Stimulated activated CD8-positive, alpha-beta memory T cell treated with anti-CD3 and anti-CD28 coated beads, Interleukin-4, amount 100 ng/mL, for 24 hours (primary cell): ENCODE data around the gene CXXC5.

Source experiments
- DNase-seq: peaks from one replicate; pipeline ENCODE4 v3.0.0-alpha.2; 2020; ENCODE audit warnings: low read depth

Gene CXXC5

DNA sequence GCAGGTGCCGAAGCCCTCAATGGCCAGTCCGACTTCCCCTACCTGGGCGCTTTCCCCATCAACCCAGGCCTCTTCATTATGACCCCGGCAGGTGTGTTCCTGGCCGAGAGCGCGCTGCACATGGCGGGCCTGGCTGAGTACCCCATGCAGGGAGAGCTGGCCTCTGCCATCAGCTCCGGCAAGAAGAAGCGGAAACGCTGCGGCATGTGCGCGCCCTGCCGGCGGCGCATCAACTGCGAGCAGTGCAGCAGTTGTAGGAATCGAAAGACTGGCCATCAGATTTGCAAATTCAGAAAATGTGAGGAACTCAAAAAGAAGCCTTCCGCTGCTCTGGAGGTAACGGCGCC, 32.9 kb downstream of the CXXC5 start:
- DNase-seq, result no peak

DNA sequence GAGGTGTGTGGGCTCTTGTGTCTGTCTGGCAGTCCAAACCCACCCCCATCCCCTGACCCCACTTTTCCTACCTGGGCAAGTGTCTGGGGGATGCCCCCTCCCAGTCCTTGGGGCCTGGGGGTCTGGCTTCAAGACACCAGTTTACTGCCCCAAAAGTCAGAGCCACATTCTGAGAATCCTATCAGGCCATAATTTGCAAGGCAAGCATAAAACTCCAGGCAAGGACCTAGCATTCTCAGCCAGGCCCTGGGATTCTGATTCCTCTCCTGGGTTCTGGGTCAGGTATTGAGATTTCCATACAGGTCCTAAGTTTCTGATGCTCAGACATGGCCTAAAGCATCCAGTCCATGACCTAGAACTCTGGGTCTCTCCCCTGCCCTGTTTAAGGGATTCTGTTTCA, 33.3 kb downstream of the CXXC5 start:
- no peak for DNase-seq

DNA sequence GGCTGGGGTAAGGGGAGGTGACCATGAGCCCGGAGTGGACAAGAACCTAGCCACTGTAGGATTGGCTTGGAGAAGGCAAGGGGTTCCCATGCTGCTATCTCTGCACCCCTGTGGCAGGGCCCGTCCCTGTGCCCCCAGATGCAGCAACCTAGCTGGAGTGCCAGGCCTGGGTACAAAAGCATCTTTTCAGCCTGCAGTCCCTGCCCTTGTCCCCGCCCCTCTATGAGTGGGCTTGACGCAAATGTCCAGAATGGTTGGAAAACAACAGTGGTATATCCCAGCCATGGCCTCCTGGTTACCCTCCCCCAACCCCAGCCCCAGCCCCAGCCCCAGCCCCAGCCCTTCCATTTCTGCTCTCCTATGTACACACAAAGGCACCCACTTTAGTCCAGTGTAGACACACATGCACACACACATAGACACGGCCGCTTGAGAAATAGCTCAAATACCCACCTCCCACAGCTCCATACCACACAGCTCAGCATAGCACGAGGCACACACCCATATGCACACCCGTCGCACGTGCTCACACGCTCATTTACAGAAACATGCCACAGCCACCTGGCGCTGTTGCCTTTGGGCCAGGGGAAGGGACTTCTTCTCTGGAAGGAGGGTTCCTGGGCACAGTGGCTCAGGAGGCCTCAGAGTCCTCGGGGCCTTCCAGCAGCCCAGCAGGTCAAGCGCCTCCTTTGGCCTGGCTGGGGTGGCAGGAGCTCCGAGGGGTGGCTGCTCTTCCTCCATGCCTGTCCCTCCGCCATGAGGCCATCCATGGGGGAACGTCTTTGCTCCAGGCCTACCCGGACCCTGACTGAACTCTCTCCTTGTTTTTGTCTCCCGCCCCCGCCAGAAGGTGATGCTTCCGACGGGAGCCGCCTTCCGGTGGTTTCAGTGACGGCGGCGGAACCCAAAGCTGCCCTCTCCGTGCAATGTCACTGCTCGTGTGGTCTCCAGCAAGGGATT, 34.1 kb downstream of the CXXC5 start:
- DNase-seq, result no peak

DNA sequence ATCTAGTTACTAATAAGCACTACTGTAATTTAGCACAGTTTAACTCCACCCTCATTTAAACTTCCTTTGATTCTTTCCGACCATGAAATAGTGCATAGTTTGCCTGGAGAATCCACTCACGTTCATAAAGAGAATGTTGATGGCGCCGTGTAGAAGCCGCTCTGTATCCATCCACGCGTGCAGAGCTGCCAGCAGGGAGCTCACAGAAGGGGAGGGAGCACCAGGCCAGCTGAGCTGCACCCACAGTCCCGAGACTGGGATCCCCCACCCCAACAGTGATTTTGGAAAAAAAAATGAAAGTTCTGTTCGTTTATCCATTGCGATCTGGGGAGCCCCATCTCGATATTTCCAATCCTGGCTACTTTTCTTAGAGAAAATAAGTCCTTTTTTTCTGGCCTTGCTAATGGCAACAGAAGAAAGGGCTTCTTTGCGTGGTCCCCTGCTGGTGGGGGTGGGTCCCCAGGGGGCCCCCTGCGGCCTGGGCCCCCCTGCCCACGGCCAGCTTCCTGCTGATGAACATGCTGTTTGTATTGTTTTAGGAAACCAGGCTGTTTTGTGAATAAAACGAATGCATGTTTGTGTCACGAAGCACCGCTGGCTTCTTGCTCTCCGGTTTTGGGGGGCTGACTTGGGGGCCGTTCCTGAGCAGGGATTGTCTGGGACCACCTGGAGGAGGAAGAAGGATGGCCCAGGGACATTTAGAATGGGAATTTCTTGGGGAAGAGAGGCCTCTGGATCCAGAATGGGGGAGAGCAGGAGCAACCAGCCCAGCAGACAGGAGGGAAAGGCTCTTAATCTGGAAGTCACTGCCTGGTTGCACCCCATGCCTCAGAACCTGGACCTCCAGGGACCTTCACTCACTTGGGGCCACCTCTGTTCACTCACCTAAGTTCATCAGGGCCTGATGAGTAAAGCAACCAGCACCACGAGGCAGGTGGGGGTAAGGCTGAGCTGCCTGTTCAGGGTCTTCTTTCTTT, 35.4 kb downstream of the CXXC5 start:
- DNase-seq, result no peak

DNA sequence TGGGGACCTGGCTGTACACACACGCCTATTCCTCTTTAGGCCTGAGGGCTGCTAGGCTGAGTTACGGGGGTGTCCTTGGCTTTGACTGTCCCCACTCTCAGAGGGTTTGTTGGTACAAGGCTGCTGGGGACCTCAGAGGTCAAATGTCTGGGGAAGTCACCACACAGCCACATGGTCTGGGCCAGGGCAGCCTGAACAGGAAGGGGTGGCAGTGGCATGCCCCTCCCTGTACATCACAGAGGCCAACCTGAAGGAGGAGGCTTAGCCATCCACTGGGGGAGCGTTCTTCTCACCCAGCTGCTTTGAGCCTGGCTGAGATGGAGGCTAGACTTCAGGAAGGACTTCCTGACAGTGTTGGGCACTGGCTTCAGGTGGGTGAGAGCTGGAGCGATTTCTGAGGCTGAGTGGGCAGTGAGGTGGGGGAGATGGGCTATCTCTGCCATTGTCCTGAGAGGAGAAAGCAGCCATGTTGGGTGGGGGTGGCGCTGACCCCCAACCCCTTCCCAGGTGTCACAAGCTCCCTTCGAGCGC, 36.3 kb downstream of the CXXC5 start:
- no peak for DNase-seq

DNA sequence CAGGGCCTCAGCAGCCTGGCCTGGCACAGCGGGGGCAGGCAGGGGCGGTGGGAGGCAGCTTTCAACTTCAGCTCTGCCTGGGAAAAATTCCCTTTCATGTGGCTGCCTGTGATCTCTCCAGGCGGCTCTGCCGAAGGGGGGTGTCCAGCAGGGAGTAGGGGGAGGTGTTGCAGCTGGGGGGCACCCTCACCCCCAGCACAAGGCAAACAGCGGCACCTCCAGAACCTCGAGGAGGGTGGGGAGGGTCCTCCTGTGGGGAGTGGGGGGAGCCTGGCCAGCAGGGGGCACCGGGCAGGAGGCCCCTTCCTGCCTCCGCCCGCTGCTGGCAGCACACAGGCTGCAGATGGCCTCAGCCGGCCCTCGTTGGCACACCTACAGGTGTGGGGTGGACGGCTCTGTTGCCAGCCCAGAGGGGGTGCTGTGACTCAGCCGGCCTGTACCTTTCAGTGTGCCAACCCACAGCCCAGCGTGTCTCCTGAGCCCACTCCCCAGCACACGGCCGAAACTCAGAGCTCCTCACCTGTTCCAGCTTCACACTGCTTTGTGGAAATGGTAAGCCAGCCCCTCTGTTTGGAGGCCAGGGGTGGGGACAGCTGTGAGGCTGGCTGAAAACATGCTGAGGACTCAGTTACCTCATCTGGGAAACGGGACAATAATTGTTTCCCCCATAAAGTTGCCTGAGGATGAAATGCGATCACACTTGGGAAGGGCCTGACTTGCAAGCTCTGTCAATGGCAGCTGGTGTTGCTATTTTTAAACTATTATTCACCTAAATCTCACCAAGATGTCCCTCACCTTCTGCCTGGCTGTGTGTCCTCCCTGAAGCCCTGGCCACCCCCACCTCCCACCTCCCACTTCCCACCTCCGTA, 37.0 kb downstream of the CXXC5 start:
- DNase-seq, result no peak

DNA sequence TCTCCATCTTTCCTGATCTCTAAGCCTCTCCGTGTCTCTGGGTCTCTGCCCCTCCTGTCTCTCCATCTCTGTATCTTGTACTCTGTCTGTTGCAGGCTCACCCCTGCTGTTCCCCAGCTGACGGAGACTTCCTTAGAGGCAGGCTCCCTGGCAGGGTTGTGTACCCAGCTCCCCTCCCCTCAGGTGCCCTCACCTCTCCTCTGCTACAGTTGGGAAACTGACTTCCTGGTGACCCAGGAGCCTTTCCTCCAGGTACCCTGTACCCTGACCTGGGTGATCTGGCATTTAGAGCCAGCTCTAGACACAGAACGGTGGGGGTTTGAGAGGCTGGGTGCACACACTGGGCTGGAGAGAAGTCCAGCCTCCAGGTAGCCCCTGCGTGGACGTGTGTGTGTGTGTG, 37.7 kb downstream of the CXXC5 start:
- DNase-seq, result no peak

DNA sequence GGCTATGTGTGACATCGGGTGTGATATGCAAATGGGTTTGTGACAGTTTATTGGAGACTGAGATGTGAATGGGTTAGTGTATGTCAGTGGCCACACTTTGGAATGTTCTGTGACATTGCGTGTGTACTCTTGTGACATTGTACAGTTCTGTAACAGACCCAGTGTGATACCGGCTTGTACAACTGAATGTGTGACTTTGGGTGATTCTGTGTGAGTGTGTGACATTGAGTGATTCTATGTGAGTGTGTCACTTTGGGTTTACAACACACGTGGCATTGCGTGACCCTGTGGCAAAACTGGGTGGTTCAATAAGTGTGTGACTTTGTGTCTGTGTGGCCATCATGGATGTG, 38.2 kb downstream of the CXXC5 start:
- DNase-seq, result no peak

DNA sequence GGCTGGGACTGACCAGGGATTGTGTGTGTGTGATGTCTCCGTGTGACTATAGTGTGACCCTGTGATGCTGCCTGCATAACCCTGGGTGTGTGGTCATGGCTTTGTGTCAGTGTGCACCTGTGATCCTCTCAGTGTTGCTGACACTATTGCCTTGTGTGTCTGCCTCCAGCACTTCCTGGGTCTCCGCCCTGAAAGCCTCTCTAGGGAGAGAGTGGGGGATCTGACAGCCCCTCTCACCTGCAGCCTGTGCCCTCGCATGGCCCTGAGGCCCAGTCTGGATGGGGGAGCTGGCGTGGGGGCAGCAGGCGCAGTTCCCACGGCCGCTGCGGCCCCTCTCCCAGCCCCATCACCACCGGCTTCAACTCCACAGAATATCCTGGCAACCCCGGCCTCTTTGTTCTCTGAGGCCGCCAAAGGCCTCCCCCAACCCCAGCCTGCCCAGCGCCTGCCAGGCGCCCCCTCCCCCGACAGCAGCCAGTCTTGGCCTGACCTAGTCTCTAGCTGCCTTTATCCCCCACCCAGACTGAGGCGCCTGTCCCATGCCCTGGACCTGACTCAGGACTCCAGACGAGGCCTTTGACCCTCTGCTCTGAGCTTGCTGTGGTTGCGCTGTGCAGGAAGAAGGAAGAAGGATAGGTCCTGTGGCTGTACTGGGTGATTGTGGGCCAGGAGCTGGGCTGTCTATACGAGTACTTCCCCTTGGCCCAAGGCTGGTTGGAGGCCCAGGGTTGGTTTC, 38.7 kb downstream of the CXXC5 start:
- no peak for DNase-seq

DNA sequence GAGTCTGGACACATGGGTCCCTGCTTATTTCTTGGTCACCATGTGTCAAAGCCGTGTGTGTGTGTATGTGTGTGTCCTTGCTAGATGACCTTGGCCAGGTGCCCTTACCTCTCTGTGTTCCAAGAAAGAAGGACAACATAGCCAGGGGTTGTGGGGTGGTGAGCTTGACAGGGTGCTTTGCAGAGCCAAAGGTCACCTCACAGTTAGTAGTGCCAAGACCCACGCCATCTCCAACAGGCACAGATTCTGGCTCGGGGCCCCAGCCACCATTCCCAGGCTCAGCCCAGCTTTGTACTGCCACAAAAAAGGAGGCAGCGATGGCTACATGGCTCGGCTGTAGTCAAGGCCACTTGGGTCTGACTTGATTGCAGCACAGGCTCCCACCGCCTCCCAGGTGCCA, 39.5 kb downstream of the CXXC5 start:
- no peak for DNase-seq

DNA sequence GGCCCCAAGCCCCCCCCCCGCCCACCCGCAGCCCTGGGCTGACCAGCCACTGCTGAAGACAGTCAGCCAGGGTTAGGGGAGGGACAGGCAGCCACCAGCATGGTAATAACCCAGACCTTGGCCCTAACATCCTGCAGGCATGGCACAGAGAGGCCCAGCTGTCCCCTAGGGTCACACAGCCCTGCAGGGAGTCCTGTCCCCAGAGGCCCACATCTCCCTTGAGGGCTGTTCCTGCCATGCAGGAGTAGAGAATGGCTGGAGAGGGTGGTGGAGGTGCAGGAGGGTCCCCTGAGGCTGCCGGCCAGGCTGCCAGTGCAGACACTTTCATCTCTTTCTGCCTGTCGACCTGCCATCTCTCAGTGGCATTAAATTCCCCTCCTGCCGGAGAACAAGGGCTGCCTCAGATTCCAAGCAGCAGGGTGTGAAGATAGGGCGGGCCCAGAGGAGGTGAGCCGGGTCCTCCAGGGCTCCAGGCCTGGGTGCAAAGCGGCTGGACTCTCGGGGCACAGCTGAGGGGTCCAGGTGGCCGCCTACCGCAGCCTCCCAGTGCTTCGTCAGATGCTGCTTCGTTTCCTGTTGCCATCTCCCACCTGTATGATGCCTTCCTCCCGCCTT, 40.0 kb downstream of the CXXC5 start:
- DNase-seq, result no peak

DNA sequence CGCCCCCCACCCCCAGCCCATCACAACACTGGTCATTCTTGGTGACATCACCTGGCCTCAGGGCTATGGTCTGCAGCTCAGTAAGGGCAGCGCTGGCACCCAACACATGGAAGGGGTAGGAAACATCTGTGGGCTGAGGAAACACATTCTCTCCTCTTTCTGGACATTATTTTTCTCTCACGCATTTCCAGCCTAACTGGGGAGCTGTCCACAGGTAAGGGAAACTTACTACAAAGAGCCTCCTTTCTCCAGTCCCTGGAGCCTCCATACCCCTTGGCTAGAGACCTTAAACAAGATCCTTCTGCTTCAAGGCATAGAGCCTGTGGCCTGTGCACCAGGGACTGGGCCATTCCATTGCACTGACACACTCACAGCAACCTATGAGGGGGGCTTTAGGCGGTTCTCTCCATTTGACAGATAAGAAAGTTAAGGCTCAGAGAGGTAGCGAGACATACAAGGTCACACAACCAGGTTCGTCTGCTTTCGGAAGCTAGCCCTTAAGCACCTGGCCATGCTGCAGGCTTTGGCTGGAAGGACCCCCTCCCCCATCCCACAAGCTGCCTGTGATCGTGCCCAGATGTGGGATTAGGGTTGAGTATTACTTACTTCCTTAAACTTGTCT, 40.7 kb downstream of the CXXC5 start:
- DNase-seq, result no peak

DNA sequence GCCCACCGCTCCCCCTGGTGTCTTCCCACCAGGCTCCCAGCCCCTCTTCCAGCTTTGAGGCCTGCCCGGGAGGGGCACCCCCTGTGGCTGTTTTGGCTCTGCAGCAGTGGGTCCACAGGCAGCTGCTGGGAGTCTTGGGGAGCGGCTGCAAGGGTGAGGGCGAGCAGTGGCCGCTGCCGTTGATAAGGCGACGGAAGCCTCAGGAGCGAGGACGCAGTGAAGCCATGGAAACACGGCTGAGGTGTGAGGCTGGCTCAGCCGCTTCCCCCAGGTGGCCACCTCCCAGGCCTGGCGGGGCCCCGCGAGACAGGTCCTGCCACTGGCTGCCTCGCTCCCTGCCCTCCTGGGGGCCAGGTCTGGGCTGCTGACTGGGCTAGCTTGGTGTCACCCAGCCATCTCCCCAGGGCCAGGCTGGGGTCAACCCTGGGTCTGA, 41.5 kb downstream of the CXXC5 start:
- no peak for DNase-seq

DNA sequence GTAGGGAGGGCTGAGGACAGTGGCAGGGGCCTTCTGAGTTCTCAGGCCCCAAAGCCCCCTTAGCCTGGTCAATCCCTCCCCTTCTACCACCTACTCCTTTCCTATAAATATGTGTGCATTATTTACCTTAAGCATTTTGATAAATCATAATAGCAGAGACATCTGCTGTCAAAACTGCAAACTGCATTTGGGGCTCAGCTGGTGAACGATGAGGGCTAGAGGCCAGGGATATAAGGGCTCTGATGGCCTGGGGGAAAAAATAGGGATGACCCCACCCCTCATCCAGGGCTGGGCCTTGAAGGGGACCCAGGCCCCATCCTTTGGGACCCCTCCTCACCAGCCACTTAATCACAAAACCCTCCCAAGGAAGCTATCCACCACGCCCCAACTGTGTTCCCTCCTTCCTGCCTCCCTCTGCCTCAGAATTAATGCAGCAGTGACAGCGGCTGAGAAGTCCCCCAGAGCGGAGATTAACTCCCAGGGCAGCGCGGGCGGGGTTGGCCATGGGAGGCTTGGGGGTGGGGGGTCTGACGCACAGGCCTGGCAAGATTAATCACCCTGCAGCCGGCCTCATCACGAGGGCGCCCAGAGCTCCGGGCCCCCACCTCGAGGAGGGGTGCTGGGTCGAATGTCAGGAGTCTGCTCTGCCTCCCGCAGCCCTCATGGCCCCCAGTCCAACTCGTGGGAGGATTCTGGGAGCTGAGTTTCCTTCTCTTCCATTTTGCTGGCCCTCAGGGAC, 42.1 kb downstream of the CXXC5 start:
- no peak for DNase-seq

DNA sequence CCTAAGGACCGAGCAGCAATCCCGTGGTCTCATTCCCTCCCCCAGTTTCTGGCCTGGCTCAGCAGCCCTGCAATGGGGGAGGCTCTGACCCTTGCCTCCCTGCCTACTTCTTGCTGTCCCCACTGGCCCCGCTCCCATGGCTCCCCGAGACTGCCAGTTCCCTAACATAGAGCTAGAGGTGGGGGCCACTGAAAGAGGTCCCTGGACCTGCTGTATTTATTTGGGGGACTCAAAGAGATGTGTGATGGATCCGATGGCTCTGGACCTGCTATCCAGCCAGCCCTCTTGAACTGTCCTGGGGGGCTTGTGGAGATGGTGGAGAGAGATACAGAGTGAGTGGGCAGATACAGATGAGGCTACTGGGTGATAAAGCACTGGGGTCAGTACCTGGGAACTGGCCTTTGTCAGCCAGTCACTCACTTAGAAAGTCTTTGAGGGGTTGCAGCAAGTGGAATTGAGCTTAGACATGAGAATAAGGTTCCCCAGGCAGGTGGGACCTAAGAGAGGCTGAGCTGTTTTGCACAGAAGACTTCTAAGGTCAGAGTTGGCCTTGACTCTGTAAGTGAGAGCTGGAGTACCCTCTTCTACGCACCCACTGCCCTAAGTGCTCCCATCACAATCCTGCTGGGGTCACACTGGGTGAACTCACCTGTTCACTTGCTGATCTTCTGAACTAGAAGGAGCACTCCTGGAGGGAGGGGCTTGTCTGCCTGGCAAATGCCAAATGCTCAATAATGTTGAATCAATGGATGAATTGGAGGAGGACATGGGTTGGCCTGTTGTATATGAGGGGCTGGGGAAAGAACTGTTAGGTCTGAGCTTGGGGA, 42.9 kb downstream of the CXXC5 start:
- DNase-seq, result no peak

DNA sequence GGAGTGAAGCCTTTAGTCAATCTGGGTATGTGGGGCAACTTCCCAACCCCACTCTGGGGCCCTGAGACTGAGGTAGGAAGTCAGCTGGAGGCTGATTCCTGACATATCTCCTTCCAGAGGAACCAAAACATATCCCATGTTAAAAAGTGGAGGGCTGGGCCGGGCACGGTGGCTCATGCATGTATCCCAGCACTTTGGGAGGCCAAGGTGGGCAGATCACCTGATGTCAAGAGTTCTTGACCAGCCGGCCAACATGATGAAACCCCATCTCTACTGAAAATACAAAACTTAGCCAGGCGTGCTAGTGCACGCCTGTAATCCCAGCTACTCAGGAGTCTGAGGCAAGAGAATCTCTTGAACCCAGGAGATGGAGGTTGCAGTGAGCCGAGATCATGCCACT, 44.0 kb downstream of the CXXC5 start:
- DNase-seq, result no peak

DNA sequence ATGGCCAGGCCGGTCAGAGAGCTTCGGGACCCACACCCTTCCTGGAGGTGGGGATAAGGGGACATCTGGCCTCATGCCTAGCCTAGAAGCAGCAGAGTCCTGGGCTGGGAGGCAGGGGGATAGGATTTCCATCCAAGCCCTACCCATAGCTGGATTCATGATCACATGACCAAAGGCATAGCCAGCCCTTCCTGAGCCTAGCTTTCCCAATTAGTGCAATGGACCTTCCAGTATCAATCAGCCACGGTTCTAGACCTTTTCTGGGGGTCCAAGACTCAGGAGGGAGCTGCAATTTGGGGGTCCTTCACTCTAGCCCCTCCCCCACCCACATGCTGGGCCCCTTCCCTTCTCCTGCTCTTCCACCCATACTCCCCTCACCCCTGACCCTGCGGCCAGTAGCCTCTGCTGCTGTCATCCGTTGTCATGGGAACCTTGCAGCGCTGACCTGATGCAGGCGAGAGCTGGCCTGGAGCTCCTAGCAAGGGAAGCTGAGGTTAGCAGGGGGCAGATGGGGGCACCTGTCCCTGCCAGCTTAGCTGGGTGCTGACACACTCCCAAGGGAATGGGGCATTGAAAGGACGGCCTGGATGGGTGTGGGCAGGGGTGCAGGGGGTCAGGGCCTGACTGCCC, 44.6 kb downstream of the CXXC5 start:
- no peak for DNase-seq
